Fibroblast of upper back skin (primary cell): ENCODE measurements around the gene PHRF1.
A peak's percentile ranks its signal among the peaks of the same experiment; 100 is the strongest.

ENCODE experiments used
- DNase-seq: peaks from one replicate; pipeline ENCODE4 v3.0.0-alpha.2; 2013

Gene PHRF1, protein sequence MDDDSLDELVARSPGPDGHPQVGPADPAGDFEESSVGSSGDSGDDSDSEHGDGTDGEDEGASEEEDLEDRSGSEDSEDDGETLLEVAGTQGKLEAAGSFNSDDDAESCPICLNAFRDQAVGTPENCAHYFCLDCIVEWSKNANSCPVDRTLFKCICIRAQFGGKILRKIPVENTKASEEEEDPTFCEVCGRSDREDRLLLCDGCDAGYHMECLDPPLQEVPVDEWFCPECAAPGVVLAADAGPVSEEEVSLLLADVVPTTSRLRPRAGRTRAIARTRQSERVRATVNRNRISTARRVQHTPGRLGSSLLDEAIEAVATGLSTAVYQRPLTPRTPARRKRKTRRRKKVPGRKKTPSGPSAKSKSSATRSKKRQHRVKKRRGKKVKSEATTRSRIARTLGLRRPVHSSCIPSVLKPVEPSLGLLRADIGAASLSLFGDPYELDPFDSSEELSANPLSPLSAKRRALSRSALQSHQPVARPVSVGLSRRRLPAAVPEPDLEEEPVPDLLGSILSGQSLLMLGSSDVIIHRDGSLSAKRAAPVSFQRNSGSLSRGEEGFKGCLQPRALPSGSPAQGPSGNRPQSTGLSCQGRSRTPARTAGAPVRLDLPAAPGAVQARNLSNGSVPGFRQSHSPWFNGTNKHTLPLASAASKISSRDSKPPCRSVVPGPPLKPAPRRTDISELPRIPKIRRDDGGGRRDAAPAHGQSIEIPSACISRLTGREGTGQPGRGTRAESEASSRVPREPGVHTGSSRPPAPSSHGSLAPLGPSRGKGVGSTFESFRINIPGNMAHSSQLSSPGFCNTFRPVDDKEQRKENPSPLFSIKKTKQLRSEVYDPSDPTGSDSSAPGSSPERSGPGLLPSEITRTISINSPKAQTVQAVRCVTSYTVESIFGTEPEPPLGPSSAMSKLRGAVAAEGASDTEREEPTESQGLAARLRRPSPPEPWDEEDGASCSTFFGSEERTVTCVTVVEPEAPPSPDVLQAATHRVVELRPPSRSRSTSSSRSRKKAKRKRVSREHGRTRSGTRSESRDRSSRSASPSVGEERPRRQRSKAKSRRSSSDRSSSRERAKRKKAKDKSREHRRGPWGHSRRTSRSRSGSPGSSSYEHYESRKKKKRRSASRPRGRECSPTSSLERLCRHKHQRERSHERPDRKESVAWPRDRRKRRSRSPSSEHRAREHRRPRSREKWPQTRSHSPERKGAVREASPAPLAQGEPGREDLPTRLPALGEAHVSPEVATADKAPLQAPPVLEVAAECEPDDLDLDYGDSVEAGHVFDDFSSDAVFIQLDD (N-terminal part only)

DNA sequence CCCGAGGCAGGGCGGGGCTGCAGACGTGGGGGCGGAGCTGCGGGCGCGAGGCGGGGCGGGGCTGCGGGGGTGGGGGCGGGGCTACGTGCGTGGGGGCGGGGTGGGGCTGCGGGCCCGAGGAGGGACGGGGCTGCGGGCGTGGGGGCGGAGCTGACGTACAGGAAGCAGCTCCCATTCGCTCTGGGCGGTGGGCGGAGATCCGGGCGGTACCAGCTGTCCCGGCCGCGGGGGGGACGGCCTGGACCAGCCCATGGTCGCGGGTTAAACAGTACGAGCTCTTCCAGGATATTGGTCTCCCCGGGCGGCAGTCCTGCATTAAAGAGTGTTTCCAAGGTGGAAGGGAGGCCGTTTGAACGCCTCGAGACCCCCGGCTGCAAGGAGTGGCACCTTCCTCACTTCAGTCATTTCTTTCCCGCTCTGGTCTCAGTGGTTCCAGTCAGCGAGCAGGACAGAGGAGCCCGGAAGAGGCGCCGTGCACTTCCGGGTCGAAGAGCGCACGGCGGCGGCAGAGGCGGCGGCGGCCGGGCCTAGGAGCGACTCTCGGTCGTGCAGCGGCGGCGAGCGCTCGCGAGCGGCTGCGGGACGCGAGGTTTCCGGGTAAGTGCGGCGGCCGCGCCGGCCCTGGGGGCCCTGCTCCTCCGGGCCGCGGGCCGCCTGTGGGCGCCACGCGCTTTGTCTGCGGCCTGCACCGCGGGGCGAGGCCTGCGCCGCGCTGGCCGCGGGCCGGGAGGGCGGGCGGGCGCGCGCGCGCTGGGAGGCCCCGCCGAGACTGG is at the start of gene PHRF1:
Gene PHRF1, plus strand, starts transcription at position 475 of the 773 bp plus-strand sequence. CDS start 5,043 bp downstream, outside the sequence.
- peak; percentile 92 for DNase-seq

DNA sequence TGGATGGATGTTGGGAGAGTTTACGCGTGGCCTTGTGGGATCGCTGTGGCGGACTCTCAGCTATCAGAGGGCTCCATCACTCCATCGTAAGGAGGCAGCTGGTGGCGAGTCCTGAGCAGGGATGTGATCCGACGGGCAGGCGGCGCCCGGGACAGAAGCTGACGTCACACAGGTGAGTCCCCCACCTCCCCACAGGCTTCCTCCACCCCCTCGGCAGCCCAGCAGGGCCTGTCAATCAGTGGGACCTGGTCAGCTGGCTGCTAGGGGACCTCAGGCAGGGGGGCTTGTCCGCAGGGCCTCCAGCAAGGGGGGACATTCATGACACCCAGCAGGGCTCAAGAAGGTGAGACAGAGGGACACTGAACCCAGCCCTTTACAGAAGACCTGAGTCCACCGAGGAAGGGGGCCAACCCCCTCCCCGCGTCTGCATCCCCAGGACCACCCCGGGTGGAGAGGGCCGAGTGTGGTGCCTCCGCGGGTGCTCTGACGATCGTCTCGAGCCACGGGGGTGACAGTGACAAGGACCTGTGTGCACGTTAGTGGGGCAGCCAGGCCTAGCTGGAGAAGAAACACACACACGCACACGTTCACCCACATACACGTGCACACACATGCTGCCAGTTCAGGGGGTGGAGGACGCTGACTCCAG is 48.0 kb upstream of the PHRF1 start:
- no peak for DNase-seq

DNA sequence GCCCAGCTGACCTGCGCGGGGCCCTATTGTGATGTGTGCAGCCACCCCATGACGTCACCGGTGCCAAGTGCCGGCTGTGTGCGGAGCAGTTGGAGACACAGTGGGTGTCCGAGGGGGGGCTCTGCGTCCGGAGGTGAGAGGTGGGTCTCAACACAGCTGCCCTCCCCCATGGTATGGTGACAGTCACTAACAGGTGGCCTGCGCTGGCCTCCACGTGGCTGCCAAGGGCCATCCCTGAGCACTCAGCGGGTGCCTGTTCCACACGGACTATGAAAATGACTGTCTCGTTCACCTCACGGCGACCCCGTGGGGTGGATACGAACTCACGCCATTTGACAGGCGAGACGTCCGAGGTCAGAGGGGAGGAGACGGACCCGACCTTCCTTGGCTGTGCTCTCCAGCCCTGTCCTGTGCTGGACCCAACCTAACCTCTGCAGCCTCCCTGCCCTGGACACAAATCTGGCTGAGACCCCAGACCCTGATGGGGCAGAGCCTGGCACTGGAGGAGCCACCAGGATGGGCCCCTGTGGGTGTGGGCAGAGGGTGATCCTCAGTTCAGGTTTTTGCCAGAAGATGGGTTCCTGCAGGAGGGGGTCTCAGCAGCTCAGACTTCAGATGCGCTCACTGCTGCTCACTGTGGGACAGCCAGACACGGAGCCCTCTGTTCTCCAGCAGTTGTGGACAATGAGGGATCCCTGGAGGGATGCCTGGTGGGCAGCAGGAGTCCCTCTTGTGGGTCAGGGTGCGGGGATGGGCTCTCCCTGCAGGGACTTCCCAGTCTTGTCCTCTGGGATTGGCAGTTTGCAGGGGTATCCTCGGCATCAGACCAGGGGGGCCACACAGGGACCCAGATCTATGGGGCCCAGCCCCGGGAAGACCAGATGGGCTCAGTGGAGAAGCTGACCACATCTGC is 47.2 kb upstream of the PHRF1 start:
- DNase-seq, result no peak

DNA sequence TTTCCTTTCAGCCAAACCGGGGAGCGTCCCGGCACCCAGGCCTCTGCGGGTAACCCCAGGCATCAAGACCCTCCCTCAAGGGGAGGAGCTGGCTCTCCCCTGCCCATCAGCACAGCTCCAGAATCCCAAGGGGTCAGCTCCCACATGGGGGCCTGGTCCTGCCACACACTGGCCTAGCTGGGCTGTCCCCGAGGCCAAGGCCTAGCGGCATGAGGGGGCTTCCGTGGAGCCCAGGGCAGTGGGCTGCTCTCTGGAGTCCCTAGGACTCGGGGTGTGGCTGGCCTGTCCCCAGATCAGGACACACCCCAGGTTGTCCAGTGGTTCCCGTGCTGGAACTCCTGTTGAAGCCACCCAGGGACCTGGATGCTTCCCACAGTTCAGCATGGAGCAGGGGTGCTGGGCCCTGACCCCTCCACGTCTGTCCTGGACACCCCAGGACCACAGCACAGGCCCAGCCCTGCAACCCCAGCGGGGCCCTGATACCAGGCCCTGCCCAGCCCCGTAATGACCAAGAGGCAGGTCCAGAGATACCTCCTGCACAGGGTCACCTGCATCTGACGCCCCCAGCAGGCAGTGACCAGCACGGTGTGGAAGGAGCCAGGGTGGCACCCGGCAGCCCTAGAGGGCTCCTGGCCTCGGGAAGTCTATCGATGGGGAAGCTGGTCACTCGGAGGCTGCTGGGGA is 46.4 kb upstream of the PHRF1 start:
- DNase-seq, result no peak

DNA sequence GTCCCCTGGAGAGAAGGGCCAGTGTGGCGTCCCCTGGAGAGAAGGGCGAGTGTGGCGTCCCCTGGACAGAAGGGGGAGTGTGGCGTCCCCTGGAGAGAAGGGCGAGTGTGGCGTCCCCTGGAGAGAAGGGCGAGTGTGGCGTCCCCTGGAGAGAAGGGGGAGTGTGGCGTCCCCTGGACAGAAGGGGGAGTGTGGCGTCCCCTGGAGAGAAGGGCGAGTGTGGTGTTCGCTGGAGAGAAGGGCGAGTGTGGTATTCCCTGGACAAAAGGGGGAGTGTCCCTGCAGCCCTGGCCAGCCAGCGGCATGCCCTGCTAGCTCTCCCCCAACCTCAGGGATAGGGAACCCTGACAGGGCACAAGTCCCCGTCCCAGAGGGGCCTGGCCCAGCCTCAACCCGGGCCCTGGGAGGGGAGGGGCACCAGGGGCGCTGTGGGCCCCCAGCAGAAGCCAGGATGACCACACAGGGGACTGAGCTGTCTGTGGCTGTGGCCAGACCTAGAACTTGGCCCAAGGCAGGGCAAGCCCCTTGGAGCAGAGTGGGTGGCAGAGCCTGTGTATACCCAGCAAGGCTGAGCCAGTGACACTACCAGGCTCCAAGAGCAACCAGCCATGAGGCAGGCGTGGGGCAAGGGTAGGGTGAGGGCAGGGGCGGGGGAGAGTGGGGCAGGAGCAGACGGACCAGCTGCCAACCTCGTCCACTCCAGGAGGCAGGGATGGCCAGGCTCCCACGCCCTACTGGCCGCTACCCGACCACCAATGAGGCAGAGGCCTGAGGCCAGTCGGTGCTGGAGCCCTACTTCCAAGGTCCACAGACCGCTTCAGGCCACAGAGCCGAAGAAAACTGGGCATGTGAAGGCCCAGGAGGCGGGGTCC is 45.1 kb upstream of the PHRF1 start:
- DNase-seq, result no peak

DNA sequence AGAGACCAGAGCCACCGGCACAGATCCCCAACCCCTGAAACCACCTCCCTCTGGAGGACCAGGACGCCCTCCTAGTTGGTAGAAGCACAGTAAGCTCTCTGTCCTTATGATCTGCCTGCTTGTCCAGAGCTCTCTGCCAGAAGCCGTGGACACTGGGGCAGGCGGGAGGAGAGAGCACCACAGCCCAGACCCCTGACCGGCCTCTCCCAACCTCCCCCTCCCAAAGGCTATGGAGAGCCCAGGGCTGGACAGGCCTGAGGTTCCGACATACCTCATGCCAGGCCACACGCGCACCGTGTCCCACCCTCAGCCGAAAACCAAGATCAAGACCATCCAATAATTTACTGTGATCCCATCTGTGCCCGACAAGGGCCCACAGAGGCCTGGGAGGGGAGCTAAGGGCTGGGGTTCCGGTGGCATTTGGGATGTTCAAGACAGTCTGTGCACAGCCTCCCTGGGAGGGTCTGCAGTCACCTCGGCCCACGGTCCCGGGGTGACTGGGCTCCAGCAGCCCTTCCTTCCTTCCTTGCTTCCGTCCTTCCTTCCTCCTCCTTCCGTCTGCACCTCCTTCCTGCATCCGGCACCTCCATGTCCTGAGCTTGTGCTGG is 44.2 kb upstream of the PHRF1 start:
- no peak for DNase-seq

DNA sequence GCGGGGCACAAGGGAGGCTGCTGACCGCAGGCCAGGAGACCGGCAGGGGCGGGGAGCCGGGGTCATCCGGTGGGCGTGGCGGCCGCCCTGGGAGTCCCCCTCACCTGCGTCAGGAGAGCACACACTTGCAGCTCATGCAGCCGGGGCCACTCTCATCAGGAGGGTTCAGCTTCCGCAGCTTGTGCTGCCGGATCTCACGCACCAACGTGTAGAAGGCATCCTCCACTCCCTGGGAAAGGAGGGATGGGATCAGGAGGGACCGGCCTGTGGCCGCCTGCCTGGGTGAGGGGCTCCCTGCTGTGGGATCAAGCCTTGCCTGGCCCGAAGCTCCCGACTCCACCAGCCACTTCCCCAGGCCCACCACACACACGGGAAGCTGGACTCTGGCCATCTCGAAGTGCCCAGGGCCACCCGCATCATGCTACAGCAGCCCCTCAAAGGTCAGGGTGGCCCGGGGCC is 43.7 kb upstream of the PHRF1 start:
- no peak for DNase-seq

DNA sequence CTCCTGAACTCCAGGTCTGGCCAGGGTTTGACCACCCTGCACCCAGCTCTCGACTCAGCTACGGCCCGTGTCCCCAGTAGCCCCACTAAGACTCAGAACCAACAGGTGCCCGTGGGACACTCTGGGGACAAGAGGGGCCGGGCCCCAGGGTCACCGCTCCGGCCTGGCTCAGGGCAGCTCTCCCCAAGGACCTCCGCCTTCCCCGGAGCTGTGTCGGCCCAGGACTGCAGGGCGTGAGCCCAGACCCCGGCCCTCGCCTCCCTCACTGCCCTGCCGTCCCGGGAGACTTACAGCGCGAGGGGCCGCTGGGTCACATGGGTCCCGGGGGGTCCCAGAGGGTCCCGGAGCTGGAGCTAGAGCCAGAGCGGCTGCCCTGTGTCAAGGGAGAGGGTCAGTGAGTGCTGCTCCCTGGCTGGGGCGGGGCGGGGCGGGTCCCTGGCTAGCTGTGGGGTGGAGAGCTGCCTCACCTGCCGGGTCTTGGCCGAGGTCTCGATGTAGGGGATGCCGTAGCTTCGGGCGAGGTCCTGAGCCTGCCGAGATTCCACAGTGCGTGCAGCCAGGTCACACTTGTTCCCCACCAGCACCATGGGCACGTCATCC is 43.2 kb upstream of the PHRF1 start:
- DNase-seq, result no peak

DNA sequence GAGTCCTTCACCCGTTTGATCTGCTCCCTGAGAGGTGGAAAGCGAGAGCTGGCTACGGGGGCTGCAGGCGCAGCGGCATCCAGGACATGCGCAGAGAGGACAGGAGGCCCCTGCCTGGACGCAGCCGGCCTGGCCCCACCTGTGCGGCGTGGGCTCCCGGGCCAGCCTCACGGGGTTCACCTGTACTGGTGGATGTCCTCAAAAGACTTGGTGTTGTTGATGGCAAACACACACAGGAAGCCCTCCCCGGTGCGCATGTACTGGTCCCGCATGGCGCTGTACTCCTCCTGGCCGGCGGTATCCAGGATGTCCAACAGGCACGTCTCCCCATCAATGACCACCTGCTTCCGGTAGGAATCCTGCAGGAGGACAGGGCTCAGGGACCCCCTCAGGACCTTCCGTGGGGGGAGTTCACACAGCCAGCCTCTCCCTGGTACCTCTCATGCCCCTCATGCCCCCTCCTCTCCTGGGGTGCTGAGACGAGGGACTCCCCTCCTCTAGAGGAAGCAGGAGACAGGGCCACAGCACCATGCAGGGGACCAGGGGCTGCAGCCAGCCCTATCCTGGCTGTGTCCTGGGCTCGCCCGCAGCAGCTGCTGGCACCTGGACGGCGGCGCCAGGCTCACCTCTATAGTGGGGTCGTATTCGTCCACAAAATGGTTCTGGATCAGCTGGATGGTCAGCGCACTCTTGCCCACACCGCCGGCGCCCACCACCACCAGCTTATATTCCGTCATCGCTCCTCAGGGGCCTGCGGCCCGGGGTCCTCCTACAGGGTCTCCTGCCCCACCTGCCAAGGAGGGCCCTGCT is 42.5 kb upstream of the PHRF1 start:
- DNase-seq, result no peak

DNA sequence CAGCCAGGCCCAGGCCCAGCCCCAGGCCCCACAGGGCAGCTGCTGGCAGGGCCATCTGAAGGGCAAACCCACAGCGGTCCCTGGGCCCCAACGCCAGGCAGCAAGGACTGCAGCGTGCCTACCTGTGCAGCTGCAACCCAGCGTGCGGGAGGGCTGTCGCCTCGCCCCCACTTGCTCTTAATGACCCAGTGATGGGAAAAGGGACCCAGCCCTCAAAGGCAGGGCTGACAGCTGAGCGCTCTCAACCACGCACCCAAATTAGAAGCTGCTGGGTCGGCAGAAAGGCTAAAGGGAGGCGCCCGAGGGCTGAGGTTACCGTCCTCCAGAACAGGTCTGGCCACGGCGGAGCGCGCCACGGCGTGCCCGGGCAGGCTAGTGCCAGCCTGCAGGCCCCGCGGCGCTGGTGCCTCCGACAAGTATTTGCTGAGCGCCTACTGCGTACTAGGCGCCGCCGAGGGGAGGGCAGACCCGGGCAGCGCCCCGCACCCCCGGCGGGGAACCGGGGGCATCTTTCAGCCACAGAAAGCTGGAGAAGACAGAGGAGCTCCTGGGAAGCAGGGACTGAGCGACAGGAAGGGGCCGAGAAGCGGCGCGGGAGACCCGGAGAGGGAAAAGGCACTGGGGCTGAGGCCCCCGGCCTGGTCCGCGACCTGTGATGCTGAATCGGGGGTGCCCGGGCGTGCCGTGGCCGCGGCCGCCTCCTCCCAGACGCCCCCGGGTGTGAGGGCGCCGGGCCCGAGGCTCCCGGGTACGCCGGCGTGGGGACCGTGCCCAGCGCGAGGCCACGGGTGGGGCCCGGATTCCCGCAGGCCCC is 41.7 kb upstream of the PHRF1 start:
- no peak for DNase-seq

DNA sequence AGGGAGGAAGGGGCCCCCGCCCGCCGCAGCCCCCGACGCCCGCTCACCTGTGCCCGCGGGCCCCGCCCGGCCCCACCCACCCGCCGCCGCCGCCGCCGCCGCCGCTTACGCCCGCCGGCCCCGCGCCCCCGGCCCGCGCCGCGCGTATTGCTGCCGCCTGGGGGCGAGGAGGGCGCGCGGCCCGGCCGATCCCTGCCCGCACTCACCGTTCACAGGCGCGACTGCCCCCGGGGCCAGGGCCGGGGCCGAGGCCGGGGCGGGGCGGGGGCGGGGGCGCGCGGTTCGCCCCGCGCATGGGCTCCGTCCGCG is 41.1 kb upstream of the PHRF1 start:
- DNase-seq, result no peak

DNA sequence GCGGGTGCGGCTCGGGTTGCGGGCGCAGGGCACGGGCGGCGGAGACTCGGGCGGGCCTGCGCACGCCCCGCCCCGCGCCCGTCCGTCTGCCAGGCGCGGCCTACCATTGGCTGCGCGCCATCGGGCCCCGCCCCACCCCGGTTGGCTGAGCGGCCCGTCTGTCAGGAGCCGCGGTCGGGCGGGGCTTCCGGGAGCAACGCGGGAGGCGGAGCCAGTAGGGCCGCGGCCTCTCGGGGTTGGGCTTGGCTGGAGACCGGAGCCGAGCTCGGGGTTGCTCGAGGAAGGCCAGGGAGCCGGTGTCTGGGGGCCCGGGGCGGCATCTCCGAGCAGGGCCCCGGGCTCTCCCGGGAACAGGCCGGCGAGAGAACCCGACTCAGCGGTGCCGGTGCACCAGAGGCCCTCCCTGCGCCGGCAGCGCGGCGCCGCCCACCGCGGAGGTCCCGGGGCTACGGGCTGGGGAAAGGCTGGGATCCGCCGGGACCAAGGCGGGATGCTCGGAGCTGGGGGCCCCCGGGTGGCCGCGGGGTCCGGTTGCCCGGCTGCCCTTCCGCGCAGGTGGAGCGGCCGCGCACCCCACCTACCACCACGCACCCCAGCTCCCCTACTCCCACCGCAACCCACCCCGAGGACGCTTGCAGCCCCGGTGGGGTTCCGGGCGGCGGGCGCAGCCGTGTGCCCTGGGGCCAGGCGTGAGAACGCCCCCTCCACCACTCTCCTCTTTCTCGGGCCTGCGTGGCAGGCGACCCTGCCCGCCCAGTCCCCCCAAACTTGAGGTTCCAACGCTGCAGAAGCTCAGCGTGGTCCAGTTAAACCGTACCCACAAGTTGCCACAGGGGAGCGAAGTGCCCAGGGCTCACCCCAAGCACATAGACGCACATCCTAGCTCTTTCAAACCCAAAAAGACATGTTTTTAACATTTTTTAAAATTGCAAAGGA is 40.5 kb upstream of the PHRF1 start, which contains the start of gene HRAS:
Gene HRAS, minus strand, starts transcription at position 58 of the 936 bp plus-strand sequence.
- DNase-seq, result peak; percentile 92

DNA sequence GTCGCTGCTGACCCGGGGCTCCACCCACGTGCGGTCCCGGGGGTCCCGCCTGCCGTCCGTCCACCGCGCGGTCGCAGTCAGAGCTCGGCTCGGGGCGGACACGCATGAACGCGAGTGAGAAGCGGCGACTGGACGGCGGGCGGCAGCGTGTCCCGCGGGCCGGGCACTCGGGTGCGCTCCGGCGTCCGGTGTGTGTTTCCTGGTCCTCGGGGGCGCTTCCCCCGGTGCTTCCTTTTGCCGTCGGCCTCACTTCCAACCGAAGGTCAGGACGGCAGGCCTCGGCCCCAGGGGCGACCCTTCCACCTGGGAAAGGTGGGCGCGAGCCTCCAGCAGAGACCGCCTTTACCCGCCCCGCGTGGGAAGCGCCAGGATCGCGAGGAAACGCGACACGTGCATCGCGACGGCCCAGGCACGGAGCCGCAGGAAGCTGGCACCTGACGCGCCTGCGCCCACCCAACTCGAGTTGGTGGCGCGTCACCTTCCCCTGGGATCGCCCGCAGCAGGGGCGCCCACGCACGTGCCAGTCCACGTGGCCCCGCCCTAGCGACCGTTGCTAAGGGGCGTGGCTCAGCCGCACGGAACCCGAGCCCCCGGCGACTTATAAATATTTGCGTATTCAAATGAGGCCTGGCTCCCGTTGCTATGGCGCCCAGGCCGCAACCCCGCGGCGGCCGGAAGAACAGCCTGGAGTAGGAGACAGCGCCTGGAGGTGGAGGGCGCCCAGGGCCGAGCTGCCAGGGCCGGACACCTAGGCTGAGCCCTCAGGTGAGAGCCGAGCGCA is 39.2 kb upstream of the PHRF1 start, which contains the start of gene LRRC56:
Gene LRRC56, plus strand, starts transcription at position 687 of the 781 bp plus-strand sequence. CDS start 3,158 bp downstream, outside the sequence.
- peak; percentile 72 for DNase-seq
